IMR-90 (cell line): Measurements from ENCODE around the gene EXOC5. TPM values are rescaled to one million over a fixed set of nuclear protein-coding genes. Genes with fewer than 3 reads are reported as not detected.

Experiments used
- ATAC-seq: fragments of 200-7000 bp; cut with Tn5 transposase; 2 replicates; pipeline ENCODE4 v1.9.1; 2020; ENCODE audit warnings: low read depth, mild to moderate bottlenecking, moderate library complexity
- BruUV-seq: library from RNA; stranded (reverse); fragments of 400-500 nt; replicated peaks from 2 replicates; lab custom pipeline; 2021; lab: Mats Ljungman, UMichigan
- CTCF ChIA-PET: fragments of 300-600 bp; formaldehyde crosslinking; extraction: SDS; loops from one replicate; lab custom pipeline; 2021; ENCODE audit warnings: antibody characterized with exemption; lab: Yijun Ruan, JAX
- POLR2A ChIA-PET: fragments of 300-600 bp; sonication (Branson Sonifier 250); formaldehyde crosslinking; loops from one replicate; lab custom pipeline; 2022; ENCODE audit warnings: antibody characterized with exemption; ENCODE audit not compliant: unreplicated experiment; lab: Charles Lee
- DNase-seq: peaks from one replicate; pipeline ENCODE4 v3.0.0; 2013
- H2AFZ ChIP-seq: replicated peaks from 2 replicates; pipeline ENCODE3; 2013; ENCODE audit warnings: low read length, mild to moderate bottlenecking; ENCODE audit not compliant: poor library complexity
- H2AK5ac ChIP-seq: 2 replicates; pipeline ENCODE4 v1.6.1; 2013; ENCODE audit warnings: low read depth, low read length, inconsistent platforms
- H2AK9ac ChIP-seq: replicated peaks from 2 replicates; pipeline ENCODE3; 2013; ENCODE audit warnings: mild to moderate bottlenecking, low read depth, low read length, moderate library complexity; ENCODE audit not compliant: poor library complexity
- H2BK120ac ChIP-seq: 2 replicates; pipeline ENCODE4 v1.6.1; 2013; ENCODE audit warnings: low read depth, low read length, inconsistent platforms
- H2BK15ac ChIP-seq: 3 replicates; pipeline ENCODE4 v1.6.1; 2013; ENCODE audit warnings: low read depth, low read length, inconsistent platforms
- H2BK20ac ChIP-seq: 2 replicates; pipeline ENCODE4 v1.6.1; 2013; ENCODE audit warnings: low read depth, mild to moderate bottlenecking, inconsistent platforms, low read length, moderate library complexity
- H2BK5ac ChIP-seq: 2 replicates; pipeline ENCODE4 v1.6.1; 2013; ENCODE audit warnings: mild to moderate bottlenecking, low read depth, low read length, inconsistent platforms; ENCODE audit not compliant: poor library complexity, severe bottlenecking
- H3K14ac ChIP-seq: replicated peaks from 2 replicates; pipeline ENCODE4 v1.6.1; 2013; ENCODE audit warnings: low read depth, low read length, inconsistent platforms
- H3K18ac ChIP-seq: 2 replicates; pipeline ENCODE4 v1.6.1; 2013; ENCODE audit warnings: low read depth, low read length, control low read depth
- H3K23ac ChIP-seq: 2 replicates; pipeline ENCODE4 v1.6.1; 2013; ENCODE audit warnings: low read depth, low read length, inconsistent platforms
- H3K27ac ChIP-seq: 2 replicates; pipeline ENCODE4 v1.5.1; 2013; ENCODE audit warnings: mild to moderate bottlenecking, control low read depth, low read length; ENCODE audit not compliant: insufficient read depth
- H3K27me3 ChIP-seq: 2 replicates; pipeline ENCODE4 v1.6.1; 2013; ENCODE audit warnings: low read length; ENCODE audit not compliant: control insufficient read depth, insufficient read depth
- H3K36me3 ChIP-seq: 2 replicates; pipeline ENCODE4 v1.6.1; 2013; ENCODE audit warnings: low read length, mixed read lengths; ENCODE audit not compliant: control insufficient read depth, insufficient read depth
- H3K4ac ChIP-seq: 2 replicates; pipeline ENCODE4 v1.6.1; 2013; ENCODE audit warnings: low read depth, low read length, inconsistent platforms
- H3K4me1 ChIP-seq: 2 replicates; pipeline ENCODE4 v1.6.1; 2013; ENCODE audit warnings: low read length, mixed read lengths; ENCODE audit not compliant: control insufficient read depth, insufficient read depth
- H3K4me2 ChIP-seq: 2 replicates; pipeline ENCODE4 v1.6.1; 2013; ENCODE audit warnings: low read depth, mild to moderate bottlenecking, control low read depth, low read length, moderate library complexity
- H3K4me3 ChIP-seq: 2 replicates; pipeline ENCODE4 v1.5.1; 2013; ENCODE audit warnings: low read depth, mild to moderate bottlenecking, control low read depth, low read length, moderate library complexity; ENCODE audit not compliant: insufficient read depth
- H3K56ac ChIP-seq: 2 replicates; pipeline ENCODE4 v1.6.1; 2013; ENCODE audit warnings: low read length, inconsistent platforms; ENCODE audit not compliant: insufficient read depth; ENCODE audit errors: extremely low read depth
- H3K79me1 ChIP-seq, 2 experiments: 2 replicates each; pipeline ENCODE4 v1.6.1; 2013; ENCODE audit warnings: low read length in 2 of 2, inconsistent platforms in 1 of 2, low read depth in 1 of 2
- H3K9ac ChIP-seq: 2 replicates; pipeline ENCODE4 v1.6.1; 2013; ENCODE audit warnings: low read depth, low read length, control low read depth
- H3K9me1 ChIP-seq: 2 replicates; pipeline ENCODE4 v1.6.1; 2013; ENCODE audit warnings: low read length, inconsistent platforms; ENCODE audit not compliant: insufficient read depth
- H3K9me3 ChIP-seq: 2 replicates; pipeline ENCODE4 v1.6.1; 2013; ENCODE audit warnings: low read length; ENCODE audit not compliant: control insufficient read depth, insufficient read depth
- H4K20me1 ChIP-seq: 2 replicates; pipeline ENCODE4 v1.6.1; 2013; ENCODE audit warnings: low read length, inconsistent platforms; ENCODE audit not compliant: insufficient read depth
- H4K5ac ChIP-seq: 2 replicates; pipeline ENCODE4 v1.6.1; 2013; ENCODE audit warnings: mild to moderate bottlenecking, low read depth, low read length, control low read depth
- H4K8ac ChIP-seq, 2 experiments: 2 replicates each; pipeline ENCODE4 v1.6.1; 2013; ENCODE audit warnings: low read depth in 2 of 2, low read length in 2 of 2, control low read depth in 1 of 2, inconsistent platforms in 1 of 2
- H4K91ac ChIP-seq: 2 replicates; pipeline ENCODE4 v1.6.1; 2013; ENCODE audit warnings: low read depth, low read length, inconsistent platforms; ENCODE audit not compliant: insufficient read depth
- MAZ ChIP-seq: IDR thresholded peaks from 2 replicates; pipeline ENCODE4 v1.6.1; 2012; ENCODE audit warnings: low read depth, mild to moderate bottlenecking, low read length, improper control_type of control experiment, moderate library complexity, borderline replicate concordance
- RAD21 ChIP-seq: IDR thresholded peaks from 2 replicates; pipeline ENCODE4 v1.6.1; 2012; ENCODE audit warnings: low read length, improper control_type of control experiment
- SMC3 ChIP-seq: fragments of 150-350 bp; IDR thresholded peaks from 2 replicates; pipeline ENCODE4 v1.6.1; 2016; ENCODE audit warnings: low read depth, mild to moderate bottlenecking, antibody characterized with exemption, low read length, moderate library complexity
- WGBS, 2 experiments: methylation state at CpG; one replicate each; pipeline versions ENCODE4 v1.1.5 to v1.1.7; 2013; ENCODE audit warnings: missing lambda C conversion rate in 2 of 2; ENCODE audit not compliant: insufficient read length in 1 of 2; ENCODE audit errors: extremely low coverage in 2 of 2; 5-methylcytosine and 5-hydroxymethylcytosine counted together
- dilution Hi-C: fragments of 300-500 bp; cut with HindIII; formaldehyde crosslinking; loops from one replicate; pipeline ENCODE4 v1.14.3; 2018; ENCODE audit warnings: low sequenced_read_pairs; ENCODE audit not compliant: unreplicated experiment
- in situ Hi-C: fragments of 300-500 bp; cut with MboI; formaldehyde crosslinking; loops from 3 replicates; pipeline ENCODE4 v1.14.3; 2019; ENCODE audit warnings: low sequenced_read_pairs, inconsistent platforms, mixed read lengths
- intact Hi-C: fragments of 100-400 bp; cut with micrococcal nuclease; formaldehyde crosslinking; loops from 2 replicates; pipeline ENCODE4 v1.10.0; 2022
- polyA plus RNA-seq, 3 experiments: library from polyadenylated mRNA; depleted of rRNA; stranded (reverse); fragments of >200 nt; gene quantifications; 2 replicates each; pipeline ENCODE4 v1.2.3, GENCODE V29; 2012; ENCODE audit warnings: low replicate concordance in 1 of 3
- total RNA-seq: library from RNA; depleted of rRNA; stranded (reverse); fragments of >200 nt; gene quantifications from 2 replicates; pipeline ENCODE4 v1.2.3, GENCODE V29; 2012
- TF ChIP-seq, protein P1 (sequence below): conservative IDR thresholded peaks from 2 replicates; pipeline ENCODE4 v1.5.1; 2012; ENCODE audit warnings: mild to moderate bottlenecking, low read depth, low read length, improper control_type of control experiment

EXOC5 gene
- total and polyA plus RNA-seq, 2 of the 4 experiments (the other 2 are of a cell fraction): 22.4 to 52.5 TPM

DNA sequence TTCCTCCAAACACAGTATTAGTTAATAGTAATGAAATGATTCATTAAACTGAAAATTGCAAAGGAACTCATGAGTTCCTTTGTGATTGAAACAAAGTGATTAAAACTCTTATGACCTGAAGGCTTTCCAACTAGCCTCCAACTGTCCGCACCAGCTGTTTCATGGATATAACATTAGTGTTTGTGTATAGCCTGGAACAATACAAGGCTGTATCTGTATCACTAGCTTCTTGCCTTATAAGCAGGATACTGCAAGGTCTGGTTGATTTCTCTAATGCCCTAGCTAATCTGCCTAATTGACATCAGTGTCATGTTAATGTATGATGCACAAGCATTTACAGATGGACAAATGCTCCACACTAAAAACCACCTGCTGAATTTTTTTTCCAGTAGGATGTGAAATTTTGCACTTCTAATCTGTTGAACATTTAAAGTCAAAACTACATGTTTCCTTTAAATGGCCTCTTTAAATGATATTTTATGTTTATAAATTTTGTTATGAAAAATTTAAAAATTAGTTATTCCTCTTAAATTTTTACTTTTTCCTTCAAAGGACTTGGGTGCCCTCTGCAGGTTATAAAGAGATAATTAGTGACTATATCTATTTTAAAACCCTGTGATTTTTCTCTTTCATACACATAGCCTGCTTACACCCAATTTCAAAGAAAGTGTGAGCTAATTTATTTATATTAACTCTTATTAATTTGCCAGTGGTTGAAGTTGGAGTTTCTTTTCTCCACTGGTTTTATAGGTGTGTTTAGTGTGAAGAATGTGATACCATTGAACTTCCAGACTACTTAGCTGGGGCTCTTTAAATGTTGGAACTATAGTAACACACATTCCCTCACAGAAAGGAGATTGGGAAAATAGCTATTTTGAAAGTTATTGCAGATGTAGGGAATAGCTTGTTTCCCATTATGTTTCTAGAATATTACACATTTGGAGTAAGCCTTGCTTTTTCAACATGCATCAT, 25.4 kb upstream of the EXOC5 start:
- no peak overlapping the region for H2BK20ac ChIP-seq
- no peak overlapping the region for H4K8ac ChIP-seq
- H2AK9ac ChIP-seq: no peak overlapping the region
- no peak overlapping the region for H3K14ac ChIP-seq
- H3K4me2 ChIP-seq: no peak overlapping the region
- no peaks in the 10 kb centered on the region for H3K4me1 ChIP-seq
- no peaks in the 10 kb centered on the region for H3K36me3 ChIP-seq
- H4K20me1 ChIP-seq: no peaks in the 10 kb centered on the region
- intact Hi-C loops (loop anchor here (1.0 kb wide), 1 partner anchor 634 kb away; no protein-coding TSS in a partner anchor), dilution Hi-C loops (no loop called here), in situ Hi-C loops (no loop called here)
- peak; percentile 35 for DNase-seq
- H3K9me3 ChIP-seq: no peaks in the 10 kb centered on the region
- POLR2A ChIA-PET: no interaction called here
- no peak overlapping the region for H3K23ac ChIP-seq
- no peak overlapping the region for H3K4me3 ChIP-seq
- no peaks in the 10 kb centered on the region for H3K9me1 ChIP-seq
- H3K56ac ChIP-seq: no peak overlapping the region
- BruUV-seq: no TSS peak
- no peaks in the 10 kb centered on the region for H3K27me3 ChIP-seq
- H3K18ac ChIP-seq: no peak overlapping the region
- no peak overlapping the region for H3K27ac ChIP-seq
- no peak overlapping the region for H2AFZ ChIP-seq
- WGBS, 2 experiments: no CpG with 5 or more reads among the region's 1 CpG
- peak; percentile 68; the same call in 1 of the 2 replicates for ATAC-seq
- no peak overlapping the region for H4K91ac ChIP-seq
- no peak overlapping the region for H3K4ac ChIP-seq
- no peaks in the 10 kb centered on the region for H3K79me1 ChIP-seq
- no peak overlapping the region for H2AK5ac ChIP-seq
- H2BK15ac ChIP-seq: no peak overlapping the region
- CTCF ChIA-PET: interaction anchor here (0.5 to 1.4 kb wide), 3 partner anchors 148 to 952 kb away, joined by 3 to 5 read pairs (median 4); no protein-coding TSS in a partner anchor
- no peak for TF ChIP-seq MAZ
- TF ChIP-seq RAD21: peak; percentile 41
- TF ChIP-seq, protein P1, sequence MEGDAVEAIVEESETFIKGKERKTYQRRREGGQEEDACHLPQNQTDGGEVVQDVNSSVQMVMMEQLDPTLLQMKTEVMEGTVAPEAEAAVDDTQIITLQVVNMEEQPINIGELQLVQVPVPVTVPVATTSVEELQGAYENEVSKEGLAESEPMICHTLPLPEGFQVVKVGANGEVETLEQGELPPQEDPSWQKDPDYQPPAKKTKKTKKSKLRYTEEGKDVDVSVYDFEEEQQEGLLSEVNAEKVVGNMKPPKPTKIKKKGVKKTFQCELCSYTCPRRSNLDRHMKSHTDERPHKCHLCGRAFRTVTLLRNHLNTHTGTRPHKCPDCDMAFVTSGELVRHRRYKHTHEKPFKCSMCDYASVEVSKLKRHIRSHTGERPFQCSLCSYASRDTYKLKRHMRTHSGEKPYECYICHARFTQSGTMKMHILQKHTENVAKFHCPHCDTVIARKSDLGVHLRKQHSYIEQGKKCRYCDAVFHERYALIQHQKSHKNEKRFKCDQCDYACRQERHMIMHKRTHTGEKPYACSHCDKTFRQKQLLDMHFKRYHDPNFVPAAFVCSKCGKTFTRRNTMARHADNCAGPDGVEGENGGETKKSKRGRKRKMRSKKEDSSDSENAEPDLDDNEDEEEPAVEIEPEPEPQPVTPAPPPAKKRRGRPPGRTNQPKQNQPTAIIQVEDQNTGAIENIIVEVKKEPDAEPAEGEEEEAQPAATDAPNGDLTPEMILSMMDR: peak; percentile 49
- peak; percentile 40; the same call in 1 of the 2 replicates for TF ChIP-seq SMC3
- H2BK120ac ChIP-seq: no peak overlapping the region
- no peak overlapping the region for H2BK5ac ChIP-seq
- no peak overlapping the region for H3K9ac ChIP-seq
- no peak overlapping the region for H4K5ac ChIP-seq
